ENCODE data around the gene TTC27.

Gene TTC27

GRCh38 chr2:32719933-32720716 lies 92.3 kb downstream of the TTC27 start:
- Histone ChIP-seq H3K36me3 (ENCODE audit: insufficient read depth, low read length) (peaks cover 16% of the 10 kb centered on the region; the same call in 1 of the 2 replicates), H2AFZ (ENCODE audit: low read depth, low read length) (no peak overlapping the region), H3K9ac (ENCODE audit: low read depth, low read length) (no peak overlapping the region), H3K27ac (ENCODE audit: low read length) (no peak overlapping the region), H3K9me3 (ENCODE audit: insufficient read depth, low read length, severe bottlenecking) (no peaks in the 10 kb centered on the region), H3K4me1 (ENCODE audit: insufficient read depth, low read length) (no peaks in the 10 kb centered on the region), H3K27me3 (ENCODE audit: insufficient read depth, low read length, poor library complexity) (no peaks in the 10 kb centered on the region), H3K4me2 (ENCODE audit: insufficient read depth, low read length) (no peak overlapping the region), H3K4me3 (ENCODE audit: low read depth in 1 of 2, low read length in 2 of 2) (no peak overlapping the region), H4K20me1 (ENCODE audit: insufficient read depth, low read length) (no peaks in the 10 kb centered on the region), H3K79me2 (ENCODE audit: insufficient read depth, low read length) (no peaks in the 10 kb centered on the region)
- ATAC-seq (ENCODE audit: insufficient read depth, low read depth) (no peak), DNase-seq (no peak)
- TF ChIP-seq, protein P1, sequence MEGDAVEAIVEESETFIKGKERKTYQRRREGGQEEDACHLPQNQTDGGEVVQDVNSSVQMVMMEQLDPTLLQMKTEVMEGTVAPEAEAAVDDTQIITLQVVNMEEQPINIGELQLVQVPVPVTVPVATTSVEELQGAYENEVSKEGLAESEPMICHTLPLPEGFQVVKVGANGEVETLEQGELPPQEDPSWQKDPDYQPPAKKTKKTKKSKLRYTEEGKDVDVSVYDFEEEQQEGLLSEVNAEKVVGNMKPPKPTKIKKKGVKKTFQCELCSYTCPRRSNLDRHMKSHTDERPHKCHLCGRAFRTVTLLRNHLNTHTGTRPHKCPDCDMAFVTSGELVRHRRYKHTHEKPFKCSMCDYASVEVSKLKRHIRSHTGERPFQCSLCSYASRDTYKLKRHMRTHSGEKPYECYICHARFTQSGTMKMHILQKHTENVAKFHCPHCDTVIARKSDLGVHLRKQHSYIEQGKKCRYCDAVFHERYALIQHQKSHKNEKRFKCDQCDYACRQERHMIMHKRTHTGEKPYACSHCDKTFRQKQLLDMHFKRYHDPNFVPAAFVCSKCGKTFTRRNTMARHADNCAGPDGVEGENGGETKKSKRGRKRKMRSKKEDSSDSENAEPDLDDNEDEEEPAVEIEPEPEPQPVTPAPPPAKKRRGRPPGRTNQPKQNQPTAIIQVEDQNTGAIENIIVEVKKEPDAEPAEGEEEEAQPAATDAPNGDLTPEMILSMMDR (IDR thresholded peaks at IDR 0.05; ENCODE audit: borderline replicate concordance, extremely low read depth, low read length, poor library complexity, severe bottlenecking): no peak
- TF ChIP-seq EZH2 (IDR thresholded peaks at IDR 0.05; ENCODE audit: borderline replicate concordance, low read depth, low read length, severe bottlenecking): no peak

- H3K36me3 ChIP-seq (ENCODE audit: insufficient read depth, low read length): peaks cover 22% of the 10 kb centered on the region; the same call in 1 of the 2 replicates
- no peak overlapping the region for H2AFZ ChIP-seq (ENCODE audit: low read depth, low read length)
- H3K4me3 ChIP-seq (ENCODE audit: low read depth in 1 of 2, low read length in 2 of 2): no peak overlapping the region
- H3K4me2 ChIP-seq (ENCODE audit: insufficient read depth, low read length): no peak overlapping the region
- no peaks in the 10 kb centered on the region for H4K20me1 ChIP-seq (ENCODE audit: insufficient read depth, low read length)
- no peak overlapping the region for H3K9ac ChIP-seq (ENCODE audit: low read depth, low read length)
- H3K9me3 ChIP-seq (ENCODE audit: insufficient read depth, low read length, severe bottlenecking): no peaks in the 10 kb centered on the region
- TF ChIP-seq EZH2 (IDR thresholded peaks at IDR 0.05; ENCODE audit: borderline replicate concordance, low read depth, low read length, severe bottlenecking): no peak
- TF ChIP-seq, protein P1 (IDR thresholded peaks at IDR 0.05; ENCODE audit: borderline replicate concordance, extremely low read depth, low read length, poor library complexity, severe bottlenecking): no peak
- H3K27ac ChIP-seq (ENCODE audit: low read length): no peak overlapping the region
- ATAC-seq (ENCODE audit: insufficient read depth, low read depth) (no peak), DNase-seq (no peak)
- H3K79me2 ChIP-seq (ENCODE audit: insufficient read depth, low read length): no peaks in the 10 kb centered on the region
- H3K4me1 ChIP-seq (ENCODE audit: insufficient read depth, low read length): no peaks in the 10 kb centered on the region
- H3K27me3 ChIP-seq (ENCODE audit: insufficient read depth, low read length, poor library complexity): no peaks in the 10 kb centered on the region
These were observed 92.9 kb downstream of the TTC27 start for GRCh38 chr2:32720771-32721170.

- H3K9me3 ChIP-seq (ENCODE audit: insufficient read depth, low read length, severe bottlenecking): no peaks in the 10 kb centered on the region
- no peaks in the 10 kb centered on the region for H4K20me1 ChIP-seq (ENCODE audit: insufficient read depth, low read length)
- no peak overlapping the region for H3K9ac ChIP-seq (ENCODE audit: low read depth, low read length)
- TF ChIP-seq, protein P1 (IDR thresholded peaks at IDR 0.05; ENCODE audit: borderline replicate concordance, extremely low read depth, low read length, poor library complexity, severe bottlenecking): no peak
- no peak for TF ChIP-seq EZH2 (IDR thresholded peaks at IDR 0.05; ENCODE audit: borderline replicate concordance, low read depth, low read length, severe bottlenecking)
- DNase-seq: no peak
- H3K27ac ChIP-seq (ENCODE audit: low read length): no peak overlapping the region
- H3K79me2 ChIP-seq (ENCODE audit: insufficient read depth, low read length): no peaks in the 10 kb centered on the region
- no peak overlapping the region for H3K4me3 ChIP-seq (ENCODE audit: low read depth in 1 of 2, low read length in 2 of 2)
- H3K27me3 ChIP-seq (ENCODE audit: insufficient read depth, low read length, poor library complexity): no peaks in the 10 kb centered on the region
- H3K36me3 ChIP-seq (ENCODE audit: insufficient read depth, low read length): peaks cover 24% of the 10 kb centered on the region; the same call in 1 of the 2 replicates
- no peak overlapping the region for H2AFZ ChIP-seq (ENCODE audit: low read depth, low read length)
- no peak overlapping the region for H3K4me2 ChIP-seq (ENCODE audit: insufficient read depth, low read length)
- no peak for ATAC-seq (ENCODE audit: insufficient read depth, low read depth)
- no peaks in the 10 kb centered on the region for H3K4me1 ChIP-seq (ENCODE audit: insufficient read depth, low read length)
These were observed 93.5 kb downstream of the TTC27 start for GRCh38 chr2:32721376-32721775.

Data from DND-41 (cell line).